Stimulated activated CD8-positive, alpha-beta memory T cell treated with anti-CD3 and anti-CD28 coated beads, Interleukin-7, amount 100 ng/mL, for 48 hours (primary cell): Measurements from ENCODE around the gene METTL21C.

Experiments
- DNase-seq, 2 donors: peaks; one replicate each; pipeline ENCODE4 v3.0.0-alpha.2; 2020; ENCODE audit warnings: low read depth in 1 of 2; ENCODE audit errors: extremely low read depth in 1 of 2

METTL21C gene

GRCh38 chr13:102694937-102695336 is at the start of gene METTL21C:
TSS of gene METTL21C (minus strand) at chr13:102695044. CDS start at chr13:102694498, 546 bp downstream.
- no peak for DNase-seq

GRCh38 chr13:102742506-102742905 is 47.7 kb upstream of the METTL21C start:
- no peak for DNase-seq

- DNase-seq = no peak
Measured at GRCh38 chr13:102742101-102742500, 47.3 kb upstream of the METTL21C start.

DNA sequence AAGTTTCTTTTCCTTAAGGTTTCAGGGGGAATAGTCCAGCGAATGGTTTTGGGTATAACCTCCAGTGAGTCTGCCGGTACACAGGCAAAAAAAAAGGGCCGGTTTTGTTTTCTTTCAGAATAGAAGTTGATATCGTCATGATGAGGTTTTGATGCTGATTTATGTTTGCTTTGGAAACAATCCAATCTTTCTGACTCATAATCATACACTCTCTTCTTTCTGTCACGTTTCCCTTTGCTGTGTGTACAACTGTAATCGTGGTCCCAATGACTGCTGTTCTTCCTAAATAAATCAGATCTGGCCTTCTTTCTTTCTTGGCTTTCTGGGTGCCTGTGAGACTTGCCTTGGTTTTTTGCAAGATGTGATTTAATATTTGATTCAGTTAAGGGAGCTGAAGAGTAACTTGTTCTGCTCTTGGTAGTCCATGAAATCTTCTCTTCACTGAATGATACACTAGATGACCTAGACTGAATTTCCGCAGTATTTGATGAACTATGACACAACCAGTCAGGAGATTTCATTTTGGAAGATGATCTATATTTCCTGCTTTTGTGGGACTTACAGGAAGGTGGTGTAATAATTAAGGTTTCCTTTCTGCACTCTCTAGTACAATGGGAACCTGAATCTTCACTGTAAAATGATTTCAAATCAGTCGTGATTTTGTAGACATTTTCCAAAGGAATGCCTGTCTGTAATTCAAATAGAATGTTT is 34.9 kb upstream of the METTL21C start:
- DNase-seq = no peak

GRCh38 chr13:102726430-102726829 is 31.6 kb upstream of the METTL21C start:
- DNase-seq = no peak

- no peak for DNase-seq
Measured at GRCh38 chr13:102724923-102725322, 30.1 kb upstream of the METTL21C start.

DNA sequence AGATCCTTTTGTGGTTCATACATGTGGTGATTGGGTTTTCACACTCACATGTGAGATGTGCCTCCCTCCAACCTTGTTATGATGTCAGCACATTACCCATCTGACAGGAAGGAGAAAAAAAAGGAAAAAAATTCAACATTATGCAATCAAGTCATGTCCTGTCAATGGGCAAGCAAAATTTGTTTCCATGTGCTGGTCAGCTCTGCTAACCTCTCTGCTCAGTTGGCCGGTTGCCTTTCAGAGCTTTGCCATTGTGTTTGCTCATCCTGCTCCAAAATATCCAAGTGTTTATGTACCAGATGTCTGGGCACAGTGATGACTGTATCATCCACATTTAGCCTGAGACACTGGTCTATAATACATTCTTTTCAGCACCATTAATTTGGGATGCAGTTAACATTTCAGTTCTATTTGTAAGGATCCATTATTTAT is 27.0 kb upstream of the METTL21C start:
- no peak for DNase-seq

GRCh38 chr13:102718746-102719145 is 23.9 kb upstream of the METTL21C start:
- no peak for DNase-seq

GRCh38 chr13:102715447-102715846 is 20.6 kb upstream of the METTL21C start:
- DNase-seq = no peak

- DNase-seq = no peak
Measured at GRCh38 chr13:102710261-102710679, 15.4 kb upstream of the METTL21C start.

DNA sequence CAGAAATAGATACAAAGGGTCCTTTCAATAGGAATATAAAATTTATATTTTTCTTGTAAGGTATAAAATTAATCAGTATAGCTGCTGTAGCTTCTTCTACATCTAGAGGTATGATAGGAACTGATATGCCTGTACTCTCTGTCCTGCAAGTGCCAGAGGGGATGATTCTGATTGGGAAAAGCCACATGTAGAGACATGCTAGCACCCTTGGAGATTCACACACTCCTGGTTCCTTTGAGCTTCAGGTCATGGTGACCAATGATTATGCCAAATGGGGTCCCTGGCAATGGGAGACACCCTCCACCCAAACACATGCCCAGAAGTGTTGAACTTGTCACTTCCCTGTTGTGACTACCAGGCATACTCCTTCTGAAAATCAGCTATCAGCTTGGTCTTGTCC is 14.7 kb upstream of the METTL21C start:
- DNase-seq = no peak

GRCh38 chr13:102708991-102709390 is 14.1 kb upstream of the METTL21C start:
- no peak for DNase-seq

- no peak for DNase-seq
Measured at GRCh38 chr13:102708211-102708610, 13.4 kb upstream of the METTL21C start.

GRCh38 chr13:102707467-102707866 is 12.6 kb upstream of the METTL21C start:
- DNase-seq = no peak

DNA sequence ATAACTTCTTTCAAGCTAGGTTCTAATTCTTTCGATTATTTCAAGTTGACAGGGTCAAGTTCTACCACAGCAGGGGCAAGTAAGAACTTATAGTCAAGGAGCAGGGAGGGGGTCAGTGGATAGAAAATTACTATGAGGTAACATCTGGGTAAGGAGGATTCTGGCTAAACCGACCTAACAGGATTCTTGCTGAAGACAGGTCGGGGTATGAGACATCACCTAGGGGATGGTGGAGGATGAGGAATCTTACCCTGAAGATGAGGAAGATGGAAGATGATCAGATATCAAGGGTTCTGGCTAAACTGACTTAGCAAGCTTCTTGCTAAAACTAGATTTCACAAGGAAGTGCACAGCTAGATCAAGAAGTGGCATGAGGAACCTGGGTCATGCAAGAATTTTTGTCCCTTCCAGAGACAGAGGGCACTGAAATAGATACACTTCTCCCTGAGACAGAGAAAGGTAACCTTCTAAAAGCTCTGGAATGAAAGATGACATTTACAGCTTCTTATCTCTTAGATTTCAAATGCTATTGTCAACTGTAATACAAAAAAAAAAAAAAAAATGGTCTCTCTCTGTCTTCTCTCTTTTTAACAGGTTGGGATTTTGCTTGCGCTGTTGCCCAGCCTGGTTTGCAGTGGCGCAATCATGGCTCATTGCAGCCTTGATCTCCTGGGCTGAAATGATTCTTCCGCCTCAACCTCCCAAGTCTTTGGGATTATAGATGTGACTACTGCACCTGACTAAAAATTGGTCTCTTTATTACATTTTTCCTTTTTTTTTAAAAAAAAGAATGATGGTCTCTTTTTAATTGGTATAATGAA is 9.6 kb upstream of the METTL21C start:
- no peak for DNase-seq

DNA sequence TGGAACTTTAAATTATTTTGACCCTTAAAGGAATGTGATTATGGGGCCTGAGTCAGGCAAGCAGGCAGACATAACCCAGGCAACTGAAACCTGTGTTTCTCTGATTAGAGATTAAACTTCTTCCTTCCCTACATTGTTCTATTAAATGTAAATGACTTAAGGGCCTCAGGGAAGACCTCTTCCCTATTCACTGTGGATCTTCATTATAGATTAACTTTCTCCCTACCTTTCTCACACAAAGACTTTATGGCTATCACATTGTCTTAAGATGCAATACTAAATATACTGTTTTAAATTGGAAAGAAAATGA is 8.8 kb upstream of the METTL21C start:
- no peak for DNase-seq

DNA sequence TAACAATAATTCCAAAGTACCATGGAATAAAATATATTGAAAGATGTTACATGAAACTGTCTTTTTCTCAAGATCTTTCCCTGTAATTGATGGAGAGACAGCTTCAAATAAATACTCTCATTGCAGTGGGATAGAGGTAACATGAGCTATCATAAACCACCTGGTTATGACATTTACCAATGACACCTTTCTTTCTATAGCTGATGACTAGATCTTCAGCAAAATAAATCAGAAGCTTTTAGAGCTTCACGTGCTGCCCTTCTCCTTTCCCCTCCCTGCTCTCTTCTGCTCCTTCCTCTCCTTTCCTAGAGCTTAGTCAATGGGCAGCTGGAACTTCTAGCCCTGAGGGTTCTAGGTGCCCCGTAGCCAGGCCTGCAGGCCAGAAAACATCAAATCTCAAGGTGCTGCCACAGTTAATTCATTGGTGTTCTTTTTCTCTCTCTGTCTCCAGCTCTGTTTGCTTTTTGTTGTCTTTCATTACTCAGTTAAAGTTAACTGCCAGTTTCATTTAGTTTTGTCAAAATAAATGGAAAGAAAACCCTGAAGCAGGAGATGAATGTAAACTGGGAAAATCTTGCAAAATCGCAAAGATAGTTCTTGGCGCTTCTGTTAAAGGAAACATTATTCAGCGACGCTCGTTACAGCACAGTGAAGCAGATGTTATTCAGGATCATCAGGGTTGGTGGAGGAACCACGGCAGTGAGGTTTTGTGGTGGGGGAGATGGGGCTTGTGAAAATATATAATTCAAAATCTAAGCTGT is 8.3 kb upstream of the METTL21C start:
- no peak for DNase-seq

GRCh38 chr13:102701331-102701730 is 6.5 kb upstream of the METTL21C start:
- DNase-seq = no peak

GRCh38 chr13:102700088-102701031 is 5.5 kb upstream of the METTL21C start:
- no peak for DNase-seq

- no peak for DNase-seq
Measured at GRCh38 chr13:102699504-102699903, 4.7 kb upstream of the METTL21C start.

- DNase-seq = no peak
Measured at GRCh38 chr13:102698649-102698980, 3.8 kb upstream of the METTL21C start.
